Muscle layer of colon (tissue), 2 donors: ENCODE results near the gene TANGO2.
A peak's percentile ranks its signal among the peaks of the same experiment; 100 is the strongest.

Experiments
- H3K27ac ChIP-seq: one replicate; pipeline ENCODE4 v1.7.0; 2013; ENCODE audit warnings: low read depth, mild to moderate bottlenecking, low read length, moderate library complexity
- H3K27me3 ChIP-seq, 2 donors: one replicate each; pipeline ENCODE4 v1.7.0; 2013; ENCODE audit warnings: low read length in 2 of 2, mild to moderate bottlenecking in 2 of 2; ENCODE audit not compliant: insufficient read depth in 2 of 2, control insufficient read depth in 1 of 2
- H3K36me3 ChIP-seq: one replicate; pipeline ENCODE4 v1.7.0; 2013; ENCODE audit warnings: mild to moderate bottlenecking, low read length; ENCODE audit not compliant: insufficient read depth
- H3K4me1 ChIP-seq: one replicate; pipeline ENCODE4 v1.7.0; 2013; ENCODE audit warnings: mild to moderate bottlenecking, low read length; ENCODE audit not compliant: insufficient read depth
- H3K4me3 ChIP-seq, 2 donors: one replicate each; pipeline ENCODE4 v1.7.0; 2013; ENCODE audit warnings: low read length in 2 of 2, low read depth in 1 of 2, mild to moderate bottlenecking in 1 of 2, moderate library complexity in 1 of 2
- H3K9ac ChIP-seq: one replicate; pipeline ENCODE4 v1.7.0; 2013; ENCODE audit warnings: low read length
- H3K9me3 ChIP-seq: one replicate; pipeline ENCODE4 v1.7.0; 2013; ENCODE audit warnings: mild to moderate bottlenecking, low read length
- donor health status: abdominal sarcoma.
- donor health status: Adenocarcinoma of cecum.

The TANGO2 gene

DNA sequence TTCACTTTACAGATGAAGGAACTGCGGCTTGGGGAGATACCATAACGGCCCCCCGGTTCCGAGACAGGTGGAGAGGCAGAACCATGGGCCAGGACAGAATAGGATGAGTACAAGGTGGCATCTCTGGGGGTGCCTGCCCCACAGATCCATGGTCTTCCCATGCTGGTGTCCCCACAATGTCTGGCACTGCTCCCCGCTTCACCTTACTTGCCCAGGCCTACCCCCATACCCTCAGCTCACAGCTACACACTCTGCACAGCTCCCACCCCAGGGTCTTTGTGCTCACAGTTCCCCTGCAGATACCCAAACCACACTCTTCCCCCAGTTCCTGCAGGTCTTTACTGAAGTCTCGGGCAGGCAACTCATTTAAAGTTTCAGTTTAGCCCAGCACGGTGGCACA, 47.7 kb downstream of the TANGO2 start:
- Histone ChIP-seq H3K4me1 (no peaks in the 10 kb centered on the region), H3K27me3 (no peaks in the 10 kb centered on the region), H3K4me3 (no peak overlapping the region), H3K9ac (no peak overlapping the region), H3K9me3 (no peaks in the 10 kb centered on the region), H3K27ac (no peak overlapping the region), H3K36me3 (peaks cover 8% of the 10 kb centered on the region)

GRCh38 chr22:20069331-20070042, 48.6 kb downstream of the TANGO2 start:
- Histone ChIP-seq H3K36me3 (peaks cover 5% of the 10 kb centered on the region), H3K4me3 (no peak overlapping the region), H3K9ac (no peak overlapping the region), H3K4me1 (no peaks in the 10 kb centered on the region), H3K27me3 (no peaks in the 10 kb centered on the region), H3K9me3 (no peaks in the 10 kb centered on the region), H3K27ac (no peak overlapping the region)

DNA sequence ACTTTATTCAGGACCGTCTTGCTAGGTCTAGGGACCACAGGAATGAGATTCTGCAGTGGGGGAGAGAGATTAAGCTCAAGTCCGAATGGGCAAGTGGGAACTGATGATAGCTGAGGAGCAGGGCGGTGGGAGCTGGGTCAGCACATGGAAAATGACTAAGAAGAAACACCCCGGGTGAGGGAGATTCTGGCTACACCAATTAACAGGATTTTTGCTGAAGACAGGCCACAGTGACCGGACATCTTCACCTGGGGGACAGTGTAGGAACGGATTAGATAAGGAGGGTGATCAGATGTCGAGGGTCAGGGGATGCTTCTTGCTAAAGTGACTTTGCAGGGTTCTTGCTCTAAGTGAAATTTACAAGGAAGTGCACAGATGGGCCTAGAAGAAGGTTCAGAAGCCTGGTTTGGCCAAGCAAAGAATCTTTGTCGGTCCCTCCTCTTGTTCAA, 50.6 kb downstream of the TANGO2 start:
- no peaks in the 10 kb centered on the region for H3K27me3 ChIP-seq
- no peaks in the 10 kb centered on the region for H3K36me3 ChIP-seq
- no peaks in the 10 kb centered on the region for H3K9me3 ChIP-seq
- H3K4me3 ChIP-seq = no peak overlapping the region
- H3K4me1 ChIP-seq = no peaks in the 10 kb centered on the region
- no peak overlapping the region for H3K27ac ChIP-seq
- H3K9ac ChIP-seq = no peak overlapping the region

DNA sequence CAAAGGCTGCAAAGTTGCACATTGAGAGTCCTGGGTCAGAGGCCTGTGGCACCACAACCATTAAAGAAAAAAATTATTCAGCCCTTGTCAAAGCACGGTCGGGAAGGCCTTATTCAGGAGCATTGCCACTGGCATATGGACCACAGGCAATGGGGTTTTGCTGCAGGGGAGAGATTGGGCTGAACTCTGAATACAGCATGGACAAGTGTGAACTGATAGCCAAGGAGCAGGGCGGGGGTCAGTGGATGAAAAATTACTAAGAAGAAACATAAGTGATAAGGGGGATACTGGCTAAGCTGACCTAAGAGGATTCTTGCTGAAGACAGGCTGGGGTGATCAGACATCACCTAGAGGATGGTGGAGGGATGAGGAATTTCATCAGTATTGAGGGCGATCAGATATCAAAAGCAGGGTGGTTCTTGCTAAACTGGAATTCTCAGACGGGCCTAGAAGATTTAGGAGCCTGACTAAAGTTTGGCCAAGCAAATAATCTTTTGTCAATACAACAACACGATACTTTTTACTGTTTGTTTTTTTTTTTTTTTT, 55.8 kb downstream of the TANGO2 start:
- Histone ChIP-seq H3K27me3 (no peaks in the 10 kb centered on the region), H3K4me1 (peaks cover 11% of the 10 kb centered on the region), H3K36me3 (no peaks in the 10 kb centered on the region), H3K9me3 (no peaks in the 10 kb centered on the region), H3K9ac (no peak overlapping the region), H3K27ac (no peak overlapping the region), H3K4me3 (no peak overlapping the region)

DNA sequence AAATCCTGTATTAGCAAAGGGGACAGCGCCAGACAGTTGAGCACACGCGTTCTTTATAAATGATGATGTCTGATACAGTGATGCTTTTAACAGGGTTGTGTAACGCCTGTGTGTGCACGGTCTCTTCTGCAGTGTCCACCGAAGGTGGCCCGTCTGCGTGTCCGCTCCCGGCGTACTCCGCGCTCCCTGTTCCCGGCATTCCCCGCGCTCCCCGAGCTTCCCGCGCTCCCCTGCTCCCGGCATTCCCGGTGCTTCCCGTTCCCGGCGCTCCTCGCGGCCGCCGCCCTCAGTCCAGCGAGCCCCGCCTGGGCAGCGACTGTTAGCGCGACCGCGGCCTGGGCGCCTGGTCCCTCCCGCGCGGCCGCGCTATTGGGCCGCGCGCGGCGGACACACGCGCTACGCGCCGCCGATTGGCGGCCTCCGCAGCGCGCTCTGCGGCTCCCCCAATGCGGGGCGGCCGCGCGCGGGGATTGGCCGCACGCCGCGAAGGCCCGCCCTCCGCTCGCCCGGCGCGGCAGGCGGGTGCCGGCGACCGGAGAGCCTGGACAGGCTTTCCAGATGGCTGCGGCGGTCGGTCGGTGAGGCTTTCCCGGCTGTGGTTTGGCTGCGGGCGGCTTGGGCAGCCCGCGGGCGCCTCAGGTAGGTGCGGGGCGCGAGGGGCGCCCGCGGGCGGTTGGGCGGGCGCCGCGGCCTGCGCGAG, 59.0 kb downstream of the TANGO2 start, which contains the start of gene DGCR8:
Gene DGCR8, plus strand, starts transcription at position 497 of the 700 bp plus-strand sequence. CDS start 5,723 bp downstream, outside the sequence.
- no peaks in the 10 kb centered on the region for H3K36me3 ChIP-seq
- no peaks in the 10 kb centered on the region for H3K9me3 ChIP-seq
- H3K9ac ChIP-seq = peak within 1 kb of the TSS; percentile 90
- H3K4me1 ChIP-seq = peaks cover 38% of the 10 kb centered on the region
- H3K27me3 ChIP-seq = no peaks in the 10 kb centered on the region
- H3K4me3 ChIP-seq = peak within 1 kb of the TSS; percentile 76 to 91
- H3K27ac ChIP-seq = peak within 1 kb of the TSS; percentile 75

DNA sequence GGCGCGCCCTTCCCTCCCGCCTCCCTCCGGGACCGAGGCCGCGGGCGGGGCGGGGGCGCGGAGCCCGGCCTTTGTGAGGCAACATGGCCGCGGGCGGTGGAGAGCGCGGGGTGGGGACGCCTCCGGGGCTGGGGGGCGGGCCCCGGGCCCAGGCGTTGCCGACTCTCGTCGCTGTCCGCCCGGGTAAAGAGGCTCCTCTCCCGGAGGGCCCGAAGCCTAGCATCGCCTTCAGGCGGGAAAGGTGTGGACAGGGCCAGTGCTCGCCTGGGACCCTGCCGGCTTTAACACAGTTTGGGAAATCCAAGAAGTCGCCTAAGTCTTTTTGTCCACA, 59.5 kb downstream of the TANGO2 start:
- Histone ChIP-seq H3K36me3 (peaks cover under 1% of the 10 kb centered on the region), H3K9ac (peak overlapping the region; percentile 90), H3K9me3 (no peaks in the 10 kb centered on the region), H3K4me1 (peaks cover 43% of the 10 kb centered on the region), H3K27me3 (no peaks in the 10 kb centered on the region), H3K4me3 (peak overlapping the region; percentile 76 to 91), H3K27ac (peak overlapping the region; percentile 75)

- peak overlapping the region; percentile 90 for H3K9ac ChIP-seq
- H3K9me3 ChIP-seq = no peaks in the 10 kb centered on the region
- peaks cover 7% of the 10 kb centered on the region for H3K36me3 ChIP-seq
- H3K27ac ChIP-seq = peak overlapping the region; percentile 75
- peaks cover 43% of the 10 kb centered on the region for H3K4me1 ChIP-seq
- H3K27me3 ChIP-seq = no peaks in the 10 kb centered on the region
- peak overlapping the region; percentile 76 to 91 for H3K4me3 ChIP-seq
Observed at GRCh38 chr22:20080776-20081654, 60.1 kb downstream of the TANGO2 start.

- H3K27me3 ChIP-seq = no peaks in the 10 kb centered on the region
- H3K27ac ChIP-seq = no peak overlapping the region
- H3K4me1 ChIP-seq = peaks cover 43% of the 10 kb centered on the region
- H3K4me3 ChIP-seq = peak overlapping the region in 1 of 2 donors; percentile 5
- H3K36me3 ChIP-seq = peaks cover 30% of the 10 kb centered on the region
- H3K9ac ChIP-seq = no peak overlapping the region
- H3K9me3 ChIP-seq = no peaks in the 10 kb centered on the region
Observed at GRCh38 chr22:20083157-20083890, 62.4 kb downstream of the TANGO2 start.

DNA sequence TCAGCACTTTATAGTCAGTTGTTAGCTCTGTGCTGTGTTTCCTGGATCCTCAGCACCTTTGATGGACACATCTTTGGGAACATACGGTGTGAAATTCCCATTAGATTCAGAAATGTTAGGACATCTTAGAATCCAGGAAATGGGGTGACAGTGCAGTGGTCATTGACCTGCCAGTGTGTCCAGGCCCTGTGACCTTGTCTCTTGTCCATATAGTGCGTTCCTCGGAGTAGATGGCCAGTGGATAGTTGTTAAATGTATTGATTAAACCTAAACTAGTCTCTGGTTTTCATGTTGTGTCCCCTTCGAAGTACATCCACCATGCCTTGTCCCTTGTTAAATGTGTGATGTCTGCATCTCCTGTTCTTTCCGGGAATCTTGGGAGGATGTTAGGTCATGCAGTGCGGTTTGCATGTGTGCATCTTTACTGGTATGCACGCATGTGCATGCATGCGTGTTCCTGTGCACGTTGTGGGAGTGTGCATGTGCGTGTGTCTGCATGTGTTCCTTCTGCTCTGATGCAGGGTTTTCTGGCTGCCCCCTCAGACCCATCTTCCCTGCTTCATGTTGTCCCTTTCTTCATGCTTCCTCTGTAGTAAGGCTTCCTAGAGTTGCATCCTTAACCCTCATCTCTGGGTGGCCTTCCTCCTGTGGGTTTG, 63.1 kb downstream of the TANGO2 start:
- Histone ChIP-seq H3K36me3 (peaks cover 34% of the 10 kb centered on the region), H3K4me3 (no peak overlapping the region), H3K9me3 (no peaks in the 10 kb centered on the region), H3K4me1 (peaks cover 43% of the 10 kb centered on the region), H3K9ac (no peak overlapping the region), H3K27me3 (no peaks in the 10 kb centered on the region), H3K27ac (no peak overlapping the region)

- H3K4me1 ChIP-seq = peaks cover 43% of the 10 kb centered on the region
Observed at GRCh38 chr22:20084547-20085413, 63.9 kb downstream of the TANGO2 start.

More at GRCh38 chr22:20084547-20085413, 63.9 kb downstream of the TANGO2 start:
- peaks cover 42% of the 10 kb centered on the region for H3K36me3 ChIP-seq
- no peak overlapping the region for H3K9ac ChIP-seq
- no peaks in the 10 kb centered on the region for H3K27me3 ChIP-seq
- H3K27ac ChIP-seq = no peak overlapping the region
- no peak overlapping the region for H3K4me3 ChIP-seq
- H3K9me3 ChIP-seq = no peaks in the 10 kb centered on the region
